Stimulated activated CD4-positive, alpha-beta T cell treated with anti-CD3 and anti-CD28 coated beads, TNF-alpha, amount 100 ng/mL, for 24 hours (primary cell): ENCODE results near the gene MVD.
A peak's percentile ranks its signal among the peaks of the same experiment; 100 is the strongest.
"Not testable (repeated sequence)": the region's sequence is repeated elsewhere in the genome, so short reads cannot be mapped to it uniquely, and the experiment has no call there.

Experiments used
- DNase-seq, 3 experiments: peaks; one replicate each; pipeline ENCODE4 v3.0.0-alpha.2; 2020; ENCODE audit warnings: low read depth in 3 of 3

The MVD gene

DNA sequence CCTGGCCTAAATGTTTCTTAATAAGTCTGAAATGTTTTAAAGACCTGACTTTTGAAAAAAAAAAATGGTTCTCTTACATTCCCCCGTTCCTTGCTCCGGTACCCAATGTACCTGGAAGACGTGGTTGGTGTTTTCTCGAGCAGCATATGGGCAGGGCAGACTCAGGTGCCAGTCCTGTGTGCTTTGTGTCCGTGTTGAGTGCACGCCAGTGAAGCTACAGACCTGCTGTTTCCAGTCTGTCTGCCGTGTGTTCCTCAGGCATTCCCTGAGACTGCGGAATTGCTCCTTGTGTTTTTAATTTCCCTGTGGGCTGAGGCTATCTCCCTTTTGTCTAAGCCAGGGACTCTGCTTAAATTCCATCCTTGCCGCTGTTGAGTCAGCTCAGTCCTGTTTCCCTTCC lies 36.2 kb downstream of the MVD start:
- DNase-seq: no peak

- no peak for DNase-seq
Observed at GRCh38 chr16:88624977-88625576, 37.8 kb downstream of the MVD start.

DNA sequence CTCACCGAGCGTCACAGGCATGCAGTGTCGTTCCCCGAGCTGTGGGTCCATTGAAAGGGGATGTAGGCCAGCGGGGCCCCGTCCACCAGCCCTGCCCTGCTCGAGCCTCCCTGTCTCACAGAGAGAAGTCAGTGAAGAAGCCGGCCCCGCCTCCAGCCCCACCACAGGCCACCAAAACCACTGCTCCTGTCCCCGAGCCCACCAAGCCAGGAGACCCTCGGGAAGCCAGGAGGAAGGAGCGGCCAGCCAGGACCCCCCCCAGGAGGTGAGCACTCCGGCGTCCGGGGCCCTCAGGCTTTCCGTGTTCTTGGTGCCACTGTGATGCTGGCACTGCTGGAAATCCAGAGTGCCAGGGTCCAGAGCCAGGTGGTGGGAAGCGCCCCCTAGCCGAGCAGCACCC lies 38.4 kb downstream of the MVD start:
- no peak for DNase-seq

DNA sequence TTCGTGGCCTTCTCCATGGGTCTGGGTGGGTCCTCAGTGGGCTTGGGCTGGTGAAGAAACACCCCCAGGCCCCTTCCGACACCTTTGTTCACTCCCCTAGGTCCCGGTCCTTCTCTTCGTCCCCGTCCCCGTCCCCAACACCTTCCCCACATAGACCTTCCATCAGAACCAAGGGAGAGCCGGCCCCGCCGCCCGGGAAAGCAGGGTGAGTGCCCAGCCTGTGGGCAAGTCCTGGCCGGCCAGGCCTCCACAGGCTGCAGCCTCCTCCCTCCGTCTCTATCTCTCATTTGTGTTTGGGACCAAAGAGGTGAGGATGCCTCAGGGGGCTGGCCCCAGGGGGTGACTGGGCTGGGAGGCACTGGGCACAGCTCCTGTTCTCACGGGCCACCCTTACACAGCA lies 39.0 kb downstream of the MVD start:
- DNase-seq: no peak

DNA sequence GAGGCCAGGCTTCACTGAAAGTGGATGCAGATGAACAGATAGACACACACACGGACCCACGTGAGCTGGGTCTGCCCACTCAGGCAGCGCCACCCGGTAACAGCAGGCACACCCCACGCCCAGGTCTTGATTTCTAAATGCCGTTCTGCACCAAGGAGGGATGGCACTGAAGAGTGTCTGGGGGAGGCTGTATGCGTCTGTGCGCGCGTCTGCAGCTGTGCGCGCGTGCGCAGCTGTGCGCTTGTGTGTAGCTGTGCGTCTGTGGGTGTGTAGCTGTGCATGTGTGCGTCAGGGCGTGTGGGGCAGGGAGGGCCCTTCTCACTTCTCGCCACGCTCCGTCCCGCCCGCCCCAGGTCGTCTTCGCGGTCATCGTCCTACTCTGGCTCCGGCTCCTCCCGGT lies 40.0 kb downstream of the MVD start:
- no peak for DNase-seq

GRCh38 chr16:88622125-88622524 lies 40.8 kb downstream of the MVD start:
- no peak for DNase-seq

DNA sequence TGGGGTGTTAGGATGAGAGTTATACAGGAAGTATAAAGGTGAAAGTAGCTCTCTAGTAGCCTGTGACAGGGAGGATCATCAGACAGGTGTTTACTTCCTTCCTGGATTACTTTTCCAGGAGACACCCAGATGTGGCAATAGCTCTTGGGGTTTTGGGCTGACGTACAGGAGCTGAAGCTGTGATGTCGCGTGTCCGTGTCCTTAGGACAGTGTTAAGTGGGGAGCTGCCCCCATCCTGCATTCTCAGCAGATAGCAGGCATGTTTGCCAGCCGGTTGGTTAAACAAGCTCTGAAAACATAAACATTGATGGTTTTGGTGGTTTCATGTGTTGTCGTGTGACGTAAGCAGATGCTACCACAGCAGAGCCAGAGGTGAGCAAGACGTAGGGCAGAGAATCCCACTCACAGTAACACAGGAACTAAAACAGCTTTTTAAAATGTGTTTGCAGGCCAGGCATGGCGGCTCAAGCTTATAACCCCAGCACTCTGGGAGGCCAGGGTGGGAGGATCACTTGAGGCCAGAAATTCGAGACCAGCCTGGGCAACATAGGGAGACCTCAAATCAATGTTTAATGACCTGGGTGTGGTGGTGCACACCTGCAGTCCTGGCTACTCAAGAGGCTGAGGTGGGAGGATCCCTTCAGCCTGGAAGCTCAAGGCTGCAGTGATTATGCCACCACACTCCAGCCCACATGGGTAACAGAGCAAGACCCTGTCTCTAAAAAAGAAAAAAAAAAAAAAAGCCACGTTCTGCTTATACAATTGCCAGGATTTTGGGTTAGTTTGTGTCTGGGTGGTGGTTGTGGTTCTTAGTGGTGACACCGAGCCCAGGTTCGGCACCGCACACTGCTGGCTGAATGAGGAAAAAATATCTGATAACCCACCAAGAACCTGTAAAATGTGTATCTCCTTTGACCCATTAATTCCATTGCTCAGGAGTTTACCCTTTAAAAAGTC lies 42.8 kb downstream of the MVD start:
- peak in 1 of 3 experiments; percentile 37 for DNase-seq

DNA sequence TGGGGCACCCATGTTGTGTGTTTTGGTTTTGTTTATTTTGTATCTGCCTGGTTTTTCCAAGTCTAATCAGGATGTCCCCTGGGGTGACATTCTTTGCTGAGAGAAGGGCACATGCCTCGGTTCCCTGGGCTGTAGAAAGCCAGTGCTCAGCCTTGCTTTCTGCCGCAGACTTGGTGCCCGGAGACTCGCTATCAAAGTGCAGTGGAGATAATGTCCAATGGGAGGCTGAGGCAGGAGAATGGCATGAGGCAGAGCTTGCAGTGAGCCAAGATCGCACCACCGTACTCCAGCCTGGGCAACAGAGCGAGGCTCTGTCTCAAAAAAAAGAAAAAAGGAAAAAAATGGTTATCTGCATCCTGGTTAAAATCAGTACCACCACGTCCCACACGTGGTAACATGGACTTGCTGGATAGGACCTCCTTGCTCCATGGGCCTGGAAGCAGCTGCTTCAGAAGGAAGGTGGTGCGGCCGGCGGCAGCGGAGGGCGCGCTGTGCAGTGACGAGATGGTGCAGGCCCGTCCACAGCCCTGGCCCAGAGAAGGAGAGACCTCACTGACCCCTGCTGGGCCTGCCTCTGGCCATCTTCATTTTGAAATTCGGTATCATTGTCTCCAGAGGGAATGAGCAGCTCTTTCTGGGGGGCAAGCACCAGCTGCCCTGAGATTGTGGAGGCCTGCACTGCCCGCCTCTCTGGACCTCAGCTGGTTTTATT lies 43.8 kb downstream of the MVD start:
- no peak for DNase-seq

GRCh38 chr16:88618182-88618955 lies 44.5 kb downstream of the MVD start:
- no peak for DNase-seq

DNA sequence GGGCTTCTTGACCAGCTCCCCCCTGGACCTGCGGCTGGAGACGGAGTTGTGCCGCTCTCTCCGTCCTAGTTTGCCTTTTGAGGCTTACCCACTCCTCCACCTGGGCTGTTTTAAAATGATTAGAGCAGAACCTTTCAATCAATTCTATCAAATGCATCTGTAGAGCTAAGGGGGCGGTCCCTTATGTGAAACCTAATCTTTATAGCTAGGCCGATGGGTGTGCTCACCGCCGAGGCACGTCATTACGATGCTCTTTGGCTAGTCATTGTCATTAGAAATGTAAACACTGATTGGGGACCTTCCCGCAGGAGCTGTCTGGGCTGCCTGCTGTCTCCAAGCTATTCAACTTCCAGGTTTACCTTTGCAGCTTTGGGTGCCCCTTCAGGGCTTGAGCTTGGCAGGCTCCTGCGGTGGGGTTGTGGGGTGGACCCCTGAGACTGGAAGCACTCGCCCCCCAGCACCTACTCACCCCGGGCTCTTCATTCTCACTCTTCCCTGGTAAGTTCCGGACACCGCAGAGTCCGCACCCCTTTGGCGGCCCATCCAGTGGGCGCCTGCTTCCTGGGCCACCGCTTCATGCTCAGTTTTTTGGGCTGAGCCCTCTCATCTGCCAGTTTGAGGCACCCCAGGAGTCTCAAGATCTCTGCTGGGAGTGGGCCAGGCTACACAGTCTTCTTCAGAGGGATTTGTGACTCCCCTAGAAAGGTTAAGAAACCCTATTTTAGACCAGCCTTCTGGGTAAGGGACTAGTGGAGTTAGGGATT lies 45.4 kb downstream of the MVD start:
- DNase-seq: no peak

DNA sequence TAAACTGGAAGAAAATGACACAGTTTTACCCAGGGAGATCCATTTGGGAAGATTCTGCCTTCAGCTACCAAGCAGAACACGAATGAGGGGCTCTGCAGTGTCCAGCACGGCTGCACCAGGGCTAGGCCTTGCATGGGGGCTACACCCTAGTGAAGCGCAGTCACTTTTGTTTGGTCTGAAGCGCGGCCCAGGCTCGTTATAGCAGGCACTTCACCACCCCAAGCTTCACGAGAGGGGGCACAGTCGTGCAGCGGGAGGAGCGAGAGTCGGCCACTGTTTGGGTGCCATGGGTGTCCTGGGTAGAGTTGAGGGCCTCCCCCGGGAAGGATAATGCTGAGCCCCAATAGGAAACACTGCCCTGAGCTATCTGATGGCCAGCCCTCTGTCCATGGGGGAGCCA lies 46.2 kb downstream of the MVD start:
- no peak for DNase-seq

DNA sequence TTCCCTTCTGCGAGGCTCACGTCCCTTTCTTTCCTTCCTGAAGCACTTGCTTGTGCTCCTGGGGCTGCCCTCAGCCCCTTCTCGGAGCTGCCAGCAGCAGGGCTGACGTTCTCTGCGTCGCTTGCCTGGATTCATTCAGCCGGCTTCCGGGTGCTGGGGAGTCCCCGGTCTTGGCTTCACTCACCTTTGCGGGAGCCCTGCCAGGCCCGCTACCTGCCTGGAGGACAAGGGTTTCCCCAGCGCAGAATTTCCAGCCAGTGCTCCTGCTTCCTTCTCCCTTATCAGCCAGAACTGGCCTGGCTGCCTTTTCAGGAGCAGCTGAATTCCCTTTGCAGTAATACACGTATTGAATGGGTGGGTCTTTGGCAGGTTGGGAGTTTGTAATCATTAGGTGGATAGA lies 46.6 kb downstream of the MVD start:
- DNase-seq: no peak

- DNase-seq: no peak
Observed at GRCh38 chr16:88614818-88615580, 47.9 kb downstream of the MVD start.

- DNase-seq: no peak
Observed at GRCh38 chr16:88613911-88614817, 48.7 kb downstream of the MVD start.

DNA sequence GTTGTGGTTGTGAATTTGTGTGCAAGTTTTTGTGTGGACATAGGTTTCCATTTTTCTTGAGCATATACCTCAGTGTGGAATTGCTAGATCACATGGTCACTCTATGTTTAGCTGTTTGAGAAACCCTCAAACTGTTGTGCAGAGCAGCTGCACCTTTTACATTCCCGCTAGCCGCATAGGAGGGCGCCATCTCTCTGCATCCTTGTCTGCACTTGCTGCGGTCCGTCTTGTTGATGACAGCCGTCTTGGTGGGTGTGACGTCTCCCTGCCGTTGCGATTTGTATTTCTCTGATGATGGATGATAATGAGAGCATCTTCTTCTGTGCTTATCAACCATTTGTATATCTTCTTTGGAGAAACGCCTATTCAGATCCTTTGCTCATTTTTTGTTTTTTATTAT lies 49.6 kb downstream of the MVD start:
- no peak for DNase-seq

DNA sequence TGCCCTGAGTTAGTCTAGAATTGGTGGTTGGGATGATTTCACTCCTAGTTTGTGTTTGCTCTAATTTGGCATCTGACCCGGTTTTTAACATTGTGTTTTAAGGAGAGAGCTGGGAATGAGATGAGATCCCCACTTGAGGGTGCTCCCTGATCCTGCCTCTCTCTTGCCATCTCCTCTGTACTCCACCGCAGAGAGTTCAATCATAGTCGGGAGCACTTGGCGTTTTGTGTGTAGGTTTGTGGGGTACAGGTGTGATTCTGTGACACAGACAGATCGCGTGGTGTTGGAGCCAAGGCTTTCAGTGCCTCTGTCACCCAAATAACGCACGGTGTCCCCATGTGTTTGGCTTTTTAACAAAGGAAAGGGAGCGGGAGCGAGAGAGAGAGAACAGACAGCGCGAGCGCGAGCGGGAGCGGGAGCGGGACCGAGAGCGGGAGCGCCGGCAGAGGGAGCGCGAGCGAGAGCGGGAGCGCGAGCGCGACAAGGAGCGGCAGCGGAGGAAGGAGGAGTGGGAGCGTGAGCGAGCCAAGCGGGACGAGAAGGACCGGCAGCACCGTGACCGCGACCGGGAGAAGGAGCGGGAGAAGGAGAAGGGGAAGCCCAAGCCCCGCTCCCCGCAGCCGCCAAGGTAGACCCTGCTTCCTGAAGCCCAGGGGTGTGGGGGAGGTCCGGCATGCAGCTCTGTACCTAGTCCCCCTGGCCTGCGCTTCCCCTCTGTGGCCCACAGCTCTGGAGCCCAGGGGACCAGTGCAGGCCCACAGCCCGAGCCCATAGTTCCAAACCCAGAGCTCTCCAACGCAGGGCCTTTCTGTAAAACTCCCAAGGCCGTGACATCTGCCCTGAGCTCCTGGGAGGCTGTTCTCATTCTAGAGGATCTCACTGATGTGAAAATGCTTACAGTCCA lies 51.7 kb downstream of the MVD start:
- DNase-seq: no peak

- no peak for DNase-seq
Observed at GRCh38 chr16:88610080-88610479, 52.8 kb downstream of the MVD start.

- not testable (repeated sequence) for DNase-seq
Observed at GRCh38 chr16:88609426-88609825, 53.5 kb downstream of the MVD start.
